Esophagus muscularis mucosa (tissue), 4 donors: ENCODE results near the gene MOCS3.

ENCODE experiments used
- CTCF ChIP-seq, 3 experiments: fragments of 200-600 bp in 2 of 3; fragments of 450-650 bp in 1 of 3; sonication (generic) in 2 of 3; IDR thresholded peaks; one replicate each; pipeline ENCODE4 v1.5.1; 2017 to 2019; ENCODE audit warnings: antibody characterized with exemption in 3 of 3, mild to moderate bottlenecking in 2 of 3, moderate library complexity in 1 of 3
- EP300 ChIP-seq: sonication (generic); formaldehyde crosslinking; IDR thresholded peaks from one replicate; pipeline ENCODE4 v1.6.1; 2017; ENCODE audit warnings: antibody characterized with exemption
- POLR2A ChIP-seq: fragments of 450-650 bp; IDR thresholded peaks from one replicate; pipeline ENCODE4 v1.6.1; 2017; ENCODE audit warnings: antibody characterized with exemption, moderate library complexity, mild to moderate bottlenecking, low read depth

- TF ChIP-seq POLR2A (no peak), CTCF (IDR thresholded peaks at IDR 0.05) (no peak), EP300 (no peak)
These were observed 23.1 kb downstream of the MOCS3 start for GRCh38 chr20:50981714-50982048.
